Body of pancreas (tissue), 4 donors: ENCODE measurements around the gene WDR5.

Experiments
- CTCF ChIP-seq, 7 experiments: fragments of 450-650 bp in 4 of 7; fragments of 200-600 bp in 3 of 7; sonication (generic) in 3 of 7; IDR thresholded peaks; one replicate each; pipeline ENCODE4 v1.5.1; 2016 to 2019; ENCODE audit warnings: antibody characterized with exemption in 7 of 7
- POLR2A ChIP-seq, 3 donors: fragments of 450-650 bp; IDR thresholded peaks; one replicate each; pipeline ENCODE4 v1.6.1; 2016; ENCODE audit warnings: antibody characterized with exemption in 3 of 3, mild to moderate bottlenecking in 2 of 3

GRCh38 chr9:134164879-134165278 lies 29.0 kb downstream of the WDR5 start:
- no peak for TF ChIP-seq CTCF (IDR thresholded peaks at IDR 0.05)
- no peak for TF ChIP-seq POLR2A (IDR thresholded peaks at IDR 0.05)
